ENCODE measurements around the gene URI1.

The URI1 gene

DNA sequence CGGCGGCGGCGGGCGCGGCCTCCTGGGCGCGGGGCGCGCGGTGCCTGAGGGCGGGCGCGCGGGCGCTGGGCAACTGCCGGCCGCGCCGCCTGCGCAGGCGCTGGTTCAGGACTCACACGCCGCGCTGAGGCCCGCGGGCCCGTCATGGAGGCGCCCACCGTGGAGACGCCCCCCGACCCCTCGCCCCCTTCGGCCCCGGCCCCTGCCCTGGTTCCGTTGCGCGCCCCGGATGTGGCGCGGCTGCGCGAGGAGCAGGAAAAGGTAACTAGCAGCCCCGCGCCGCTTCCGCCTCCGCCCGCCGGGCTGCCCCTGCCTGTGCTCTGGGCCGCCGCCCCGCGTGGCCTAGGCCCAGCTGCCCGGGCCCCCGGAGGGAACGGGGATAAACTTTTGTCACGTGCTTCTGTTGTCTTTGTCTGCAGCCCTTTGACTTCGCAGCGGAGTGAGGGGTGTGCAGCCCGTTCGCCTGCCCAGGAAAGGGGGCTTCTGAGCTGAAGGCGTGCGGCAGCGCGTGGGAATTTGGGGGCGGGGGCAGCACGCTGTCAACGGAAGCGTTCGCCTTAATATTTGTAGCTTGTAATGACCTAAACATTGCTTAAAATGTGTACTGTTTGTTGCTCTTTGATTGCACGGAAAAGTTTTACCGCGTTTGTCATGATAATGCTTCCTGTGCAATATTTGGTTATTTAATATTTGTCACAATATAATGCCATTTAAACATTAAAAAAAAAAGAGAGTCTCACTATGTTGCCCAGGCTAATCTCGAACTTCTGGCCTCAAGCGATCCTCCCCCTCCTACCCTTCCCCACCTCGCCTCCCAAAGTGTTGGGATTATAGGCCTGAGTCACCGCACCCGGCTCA, 594 bp downstream of the URI1 start:
- H3K4me3 ChIP-seq (ENCODE audit: low read depth, low read length) = peak overlapping the region; percentile 80
- DNase-seq (ENCODE audit: low read depth) = no peak

DNA sequence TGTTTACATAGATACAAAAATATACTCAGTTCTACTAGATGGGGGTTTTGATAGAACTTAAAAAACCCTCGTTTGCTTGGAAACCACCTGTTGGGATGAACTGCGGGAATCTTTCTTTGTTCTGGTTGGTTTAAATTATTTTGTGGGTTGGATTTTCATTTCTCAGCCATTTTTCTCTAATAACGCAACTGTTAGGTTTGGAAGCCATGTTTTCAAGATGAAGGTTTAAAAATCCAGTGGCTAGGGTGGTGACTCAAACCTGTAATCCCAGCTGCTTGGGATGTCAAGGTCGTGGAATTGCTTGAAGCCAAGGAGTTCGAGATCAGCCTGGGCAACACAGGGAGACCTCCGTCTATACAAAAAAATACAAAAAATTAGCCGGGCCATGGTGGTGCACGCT, 1.6 kb downstream of the URI1 start:
- peak overlapping the region; percentile 80 for H3K4me3 ChIP-seq (ENCODE audit: low read depth, low read length)
- no peak for TF ChIP-seq CTCF (IDR thresholded peaks at IDR 0.05; ENCODE audit: low read depth, low read length, missing control alignments)
- DNase-seq (ENCODE audit: low read depth) = no peak

More for the DNA sequence above, 594 bp downstream of the URI1 start:
- TF ChIP-seq CTCF (IDR thresholded peaks at IDR 0.05; ENCODE audit: low read depth, low read length, missing control alignments) = no peak

- no peak overlapping the region for H3K4me3 ChIP-seq (ENCODE audit: low read depth, low read length)
- no peak for TF ChIP-seq CTCF (IDR thresholded peaks at IDR 0.05; ENCODE audit: low read depth, low read length, missing control alignments)
- DNase-seq (ENCODE audit: low read depth) = no peak
Observed at GRCh38 chr19:29944390-29945012, 2.5 kb downstream of the URI1 start.

DNA sequence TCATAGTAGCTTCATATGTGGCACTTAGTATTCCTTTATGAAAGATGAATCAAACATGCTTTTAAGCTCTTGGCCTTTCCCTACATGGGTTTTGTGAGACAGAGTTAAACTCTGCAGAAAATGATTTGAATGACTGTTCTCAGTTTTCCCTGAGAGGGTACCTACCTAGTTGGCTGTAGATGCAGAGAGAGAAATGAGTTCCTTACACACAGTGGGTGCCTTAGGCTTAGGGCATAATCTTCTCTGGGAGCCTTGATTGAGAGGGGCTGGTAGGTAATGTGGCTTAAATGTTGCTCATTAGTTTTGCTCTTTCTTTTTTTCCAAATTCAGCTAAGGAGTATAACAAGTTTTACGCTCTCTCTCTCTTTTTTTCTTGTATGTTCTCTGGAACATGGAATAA, 3.0 kb downstream of the URI1 start:
- no peak for TF ChIP-seq CTCF (IDR thresholded peaks at IDR 0.05; ENCODE audit: low read depth, low read length, missing control alignments)
- no peak overlapping the region for H3K4me3 ChIP-seq (ENCODE audit: low read depth, low read length)
- no peak for DNase-seq (ENCODE audit: low read depth)

DNA sequence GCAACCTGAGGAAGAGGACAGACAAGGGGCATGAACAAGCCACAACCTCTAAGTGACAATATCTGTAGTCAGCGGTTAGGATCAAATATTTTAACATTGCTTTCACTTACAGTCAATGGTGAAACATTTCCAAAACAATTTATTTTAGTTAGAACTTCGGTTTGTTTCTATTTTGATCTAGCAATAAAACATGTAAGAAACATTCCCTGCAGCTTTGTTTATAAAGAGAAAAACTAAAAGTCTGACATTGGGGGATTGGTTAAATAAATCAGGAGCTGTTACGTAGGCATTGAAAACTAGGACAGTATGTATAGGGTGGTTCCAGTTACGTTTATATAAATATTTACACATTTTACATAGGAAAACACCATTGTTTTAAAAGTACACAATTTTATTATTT, 3.4 kb downstream of the URI1 start:
- no peak for DNase-seq (ENCODE audit: low read depth)
- H3K4me3 ChIP-seq (ENCODE audit: low read depth, low read length) = no peak overlapping the region
- TF ChIP-seq CTCF (IDR thresholded peaks at IDR 0.05; ENCODE audit: low read depth, low read length, missing control alignments) = no peak

DNA sequence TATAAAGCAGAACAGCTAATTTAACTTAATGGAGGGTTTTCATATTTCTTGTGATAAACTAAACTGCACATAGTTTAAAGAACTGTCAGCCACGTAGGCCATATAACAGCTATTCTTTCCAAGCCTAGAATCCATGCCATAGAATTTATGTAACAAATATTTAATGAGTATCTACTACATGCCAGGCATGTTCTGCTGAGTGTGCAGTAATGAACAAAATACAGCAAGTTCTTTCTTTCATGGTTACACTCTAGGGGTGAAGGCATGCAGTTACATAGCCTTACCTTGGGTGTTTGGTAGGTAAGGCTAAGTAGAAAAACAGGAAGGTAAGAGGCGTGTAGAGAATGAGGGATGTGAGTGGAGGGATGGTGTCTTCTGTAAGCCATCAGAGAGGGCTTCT, 4.6 kb downstream of the URI1 start:
- DNase-seq (ENCODE audit: low read depth) = no peak
- H3K4me3 ChIP-seq (ENCODE audit: low read depth, low read length) = no peak overlapping the region
- no peak for TF ChIP-seq CTCF (IDR thresholded peaks at IDR 0.05; ENCODE audit: low read depth, low read length, missing control alignments)
